ENCODE results near the gene SLC9A9.

DNA sequence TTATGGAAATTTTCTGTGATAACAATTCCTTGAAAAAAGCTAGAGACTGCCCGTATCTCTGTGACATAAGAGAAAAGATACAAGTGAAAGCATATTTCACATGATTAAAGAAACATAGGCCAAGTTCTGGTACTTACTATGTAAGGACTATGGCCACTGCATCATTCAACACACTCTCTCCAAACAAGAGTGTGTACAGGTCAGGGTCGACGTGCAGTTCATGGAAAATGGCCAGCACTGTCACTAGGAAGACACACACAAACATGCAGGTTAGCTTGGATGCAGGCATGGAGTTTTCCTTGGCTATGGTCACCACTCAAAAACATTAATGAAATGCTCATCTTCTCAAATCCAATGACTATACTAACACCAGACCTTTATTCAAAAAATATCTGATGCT is 196.2 kb downstream of the SLC9A9 start:
- TF ChIP-seq, protein P1, sequence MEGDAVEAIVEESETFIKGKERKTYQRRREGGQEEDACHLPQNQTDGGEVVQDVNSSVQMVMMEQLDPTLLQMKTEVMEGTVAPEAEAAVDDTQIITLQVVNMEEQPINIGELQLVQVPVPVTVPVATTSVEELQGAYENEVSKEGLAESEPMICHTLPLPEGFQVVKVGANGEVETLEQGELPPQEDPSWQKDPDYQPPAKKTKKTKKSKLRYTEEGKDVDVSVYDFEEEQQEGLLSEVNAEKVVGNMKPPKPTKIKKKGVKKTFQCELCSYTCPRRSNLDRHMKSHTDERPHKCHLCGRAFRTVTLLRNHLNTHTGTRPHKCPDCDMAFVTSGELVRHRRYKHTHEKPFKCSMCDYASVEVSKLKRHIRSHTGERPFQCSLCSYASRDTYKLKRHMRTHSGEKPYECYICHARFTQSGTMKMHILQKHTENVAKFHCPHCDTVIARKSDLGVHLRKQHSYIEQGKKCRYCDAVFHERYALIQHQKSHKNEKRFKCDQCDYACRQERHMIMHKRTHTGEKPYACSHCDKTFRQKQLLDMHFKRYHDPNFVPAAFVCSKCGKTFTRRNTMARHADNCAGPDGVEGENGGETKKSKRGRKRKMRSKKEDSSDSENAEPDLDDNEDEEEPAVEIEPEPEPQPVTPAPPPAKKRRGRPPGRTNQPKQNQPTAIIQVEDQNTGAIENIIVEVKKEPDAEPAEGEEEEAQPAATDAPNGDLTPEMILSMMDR (IDR thresholded peaks at IDR 0.05; ENCODE audit: low read depth, low read length) = no peak
- TF ChIP-seq POLR2A (IDR thresholded peaks at IDR 0.05; ENCODE audit: extremely low read depth, insufficient read length) = no peak

Data from NB4 (cell line).